IPS DF 4.7 (cell line): ENCODE measurements around the gene PRDM2.

Experiments
- DNase-seq: peaks from one replicate; pipeline ENCODE4 v3.0.0-alpha.2; 2013; ENCODE audit warnings: low spot score; ENCODE audit errors: extremely low read depth

The PRDM2 gene

DNA sequence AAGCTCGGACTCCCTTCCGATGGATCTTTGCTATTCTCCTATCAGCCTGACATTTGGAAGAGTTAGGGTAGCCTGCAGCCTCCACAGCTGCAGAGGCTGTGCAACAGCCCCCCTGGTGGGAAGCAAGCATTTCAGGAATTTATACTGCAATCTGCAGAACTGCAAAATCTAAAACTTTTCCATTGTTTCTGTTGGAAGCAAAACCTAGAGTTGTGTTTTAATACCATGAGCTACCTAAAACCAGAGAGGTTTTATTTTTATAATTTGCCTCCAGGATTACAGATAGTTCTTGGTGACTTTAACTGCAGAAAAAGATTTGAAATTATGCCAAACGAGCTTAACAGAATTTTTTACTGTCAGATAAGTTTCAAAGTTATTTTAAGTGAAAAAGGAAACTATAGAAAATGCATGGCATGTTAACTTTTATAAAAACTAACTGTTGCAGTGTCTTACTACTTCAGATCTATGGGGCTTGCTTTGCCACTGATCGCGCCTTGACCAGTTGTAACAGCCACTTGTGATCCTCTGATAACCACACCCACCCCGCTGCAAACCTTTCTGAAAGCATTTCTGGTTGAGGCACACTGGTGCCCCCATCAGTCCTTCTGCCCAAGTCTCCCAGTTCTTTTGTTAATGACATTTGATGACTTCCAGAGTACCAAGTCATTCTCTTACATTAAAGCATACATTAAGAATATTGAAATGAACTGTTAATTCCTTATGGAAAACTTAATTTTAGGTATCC, 64.8 kb downstream of the PRDM2 start:
- DNase-seq, result no peak

DNA sequence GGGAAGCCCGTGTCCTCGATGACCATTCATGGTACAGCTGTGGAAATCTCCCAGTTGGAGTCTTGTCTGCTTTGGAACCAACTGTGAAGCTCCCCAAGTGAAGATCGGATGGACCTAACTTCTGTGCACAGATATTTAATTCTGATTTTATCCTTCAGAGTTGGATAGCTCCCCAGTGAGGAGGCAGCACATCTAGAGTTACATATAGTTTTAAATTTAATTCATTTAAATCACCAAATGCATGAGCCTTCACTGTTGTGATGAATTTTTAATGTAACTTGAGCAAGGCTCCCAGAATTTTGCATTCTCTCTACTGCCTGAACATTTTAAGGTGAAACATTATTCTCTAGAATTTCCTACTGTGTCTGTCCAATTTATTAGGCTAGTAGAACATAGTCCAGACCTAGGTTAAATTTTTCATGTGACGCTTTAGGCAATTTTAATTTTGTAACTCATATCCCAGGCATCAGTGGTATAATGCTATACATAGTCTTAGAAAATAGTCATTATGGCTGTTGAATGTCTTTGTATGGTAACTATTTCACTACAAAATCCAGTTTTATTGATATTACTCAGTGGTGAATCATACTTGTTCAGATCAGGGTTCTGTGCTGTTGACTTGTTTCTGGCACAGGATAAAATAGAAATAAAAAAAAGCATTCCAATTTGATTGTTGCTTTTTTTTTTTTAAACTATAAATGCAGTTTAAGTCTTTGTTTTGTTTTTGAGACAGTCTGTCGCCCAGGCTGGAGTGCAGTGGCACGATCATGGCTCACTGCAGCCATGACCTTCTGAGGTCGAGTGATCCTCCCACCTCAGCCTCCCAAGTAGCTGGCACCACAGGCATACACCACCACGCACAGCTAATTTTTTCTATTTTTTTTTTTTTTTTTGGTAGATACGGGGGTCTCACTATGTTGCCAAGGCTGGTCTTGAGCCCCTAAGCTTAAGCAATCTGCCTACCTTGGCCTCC, 66.9 kb downstream of the PRDM2 start:
- no peak for DNase-seq

DNA sequence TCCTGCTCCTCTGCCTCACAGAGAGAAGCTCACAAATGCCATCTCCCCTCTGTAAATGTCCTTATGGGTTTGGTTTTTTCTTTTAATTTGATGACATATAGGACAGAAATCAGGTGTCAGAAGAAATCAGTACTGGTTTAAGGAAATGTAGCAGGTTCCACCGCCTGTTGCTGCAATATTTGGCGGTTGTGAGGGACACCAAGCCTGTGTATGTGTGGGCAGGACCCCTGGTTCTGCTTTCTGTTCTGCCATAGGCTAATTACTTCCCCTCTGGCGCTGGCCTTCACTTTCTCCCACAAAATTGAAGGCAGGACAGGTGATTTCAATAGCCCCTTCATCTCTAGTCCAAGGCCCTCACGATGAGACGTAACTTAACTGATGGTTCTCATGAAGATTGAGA, 69.2 kb downstream of the PRDM2 start:
- no peak for DNase-seq

DNA sequence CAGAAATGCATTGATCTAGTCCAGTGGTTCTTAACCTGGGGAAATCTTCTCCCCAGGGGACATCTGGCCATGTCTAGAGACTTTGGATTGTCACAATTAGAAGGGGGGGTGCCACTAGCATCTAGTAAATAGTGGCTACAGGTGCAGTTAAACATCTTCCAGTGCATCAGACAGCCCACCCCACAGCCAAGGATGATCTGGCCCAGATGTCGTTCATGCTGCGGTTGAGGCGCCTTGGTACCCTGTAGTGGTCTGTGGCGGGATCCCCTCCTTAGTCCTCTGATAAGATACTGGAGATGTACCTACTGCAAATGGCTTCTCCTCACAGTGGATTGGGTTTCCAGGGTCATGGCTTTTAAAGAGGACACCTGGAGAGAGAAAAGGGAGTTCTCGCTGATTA, 69.8 kb downstream of the PRDM2 start:
- no peak for DNase-seq

DNA sequence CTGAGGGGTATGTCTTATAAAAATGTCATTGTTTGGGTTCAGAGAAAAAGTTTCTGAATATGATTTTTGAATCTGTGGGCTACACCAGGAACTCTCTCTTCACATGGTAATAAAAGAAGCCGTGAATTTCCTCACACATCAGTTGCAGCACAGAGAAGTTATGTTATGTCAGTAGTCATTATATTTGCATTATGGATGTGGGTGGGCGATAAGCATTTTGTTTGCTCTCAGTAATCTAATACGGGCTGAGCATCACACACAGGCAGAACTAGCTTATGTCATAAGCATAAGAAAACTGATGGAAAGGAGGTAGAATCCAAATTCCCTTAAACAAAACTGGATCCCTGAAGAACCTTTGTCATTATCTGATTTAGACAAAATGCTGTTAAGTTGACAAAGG, 70.8 kb downstream of the PRDM2 start:
- DNase-seq, result no peak

DNA sequence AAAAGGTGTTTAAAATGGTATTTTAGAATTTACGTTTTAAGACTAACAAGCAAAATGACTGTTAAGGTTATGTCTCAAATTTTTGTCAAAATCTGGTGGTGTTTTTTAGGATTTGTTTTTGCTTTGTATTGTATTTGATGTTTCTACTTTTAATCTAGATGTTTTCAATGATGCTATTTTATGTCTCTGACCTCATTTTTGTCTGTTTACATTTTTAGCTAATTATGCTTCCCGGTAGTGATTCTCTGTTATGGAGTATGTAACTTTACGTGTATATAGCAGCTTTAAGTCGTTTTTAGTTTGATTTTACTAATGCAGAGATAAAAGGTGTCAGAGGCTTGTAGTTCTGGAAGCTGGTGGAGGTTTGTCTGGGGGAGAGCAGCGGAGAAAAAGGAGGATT, 71.8 kb downstream of the PRDM2 start:
- no peak for DNase-seq

DNA sequence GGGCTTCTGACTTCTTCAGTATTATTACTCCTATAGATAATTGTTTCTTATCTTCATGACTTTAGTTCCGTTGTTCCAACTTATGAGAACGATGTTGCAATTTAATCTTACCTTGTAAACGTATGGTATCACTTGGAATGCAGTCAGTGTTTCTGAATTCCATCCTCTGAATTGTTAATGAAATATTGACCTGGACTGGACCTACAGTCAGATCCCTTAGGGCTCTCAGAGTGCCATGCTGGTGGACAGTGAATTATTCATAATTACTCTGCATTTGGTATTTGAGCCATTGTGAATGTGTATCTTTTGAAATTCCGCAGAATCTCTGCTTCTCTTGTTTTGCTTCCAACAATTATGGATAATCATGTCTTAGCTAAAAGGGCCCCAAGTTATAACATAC, 72.3 kb downstream of the PRDM2 start:
- DNase-seq, result no peak

DNA sequence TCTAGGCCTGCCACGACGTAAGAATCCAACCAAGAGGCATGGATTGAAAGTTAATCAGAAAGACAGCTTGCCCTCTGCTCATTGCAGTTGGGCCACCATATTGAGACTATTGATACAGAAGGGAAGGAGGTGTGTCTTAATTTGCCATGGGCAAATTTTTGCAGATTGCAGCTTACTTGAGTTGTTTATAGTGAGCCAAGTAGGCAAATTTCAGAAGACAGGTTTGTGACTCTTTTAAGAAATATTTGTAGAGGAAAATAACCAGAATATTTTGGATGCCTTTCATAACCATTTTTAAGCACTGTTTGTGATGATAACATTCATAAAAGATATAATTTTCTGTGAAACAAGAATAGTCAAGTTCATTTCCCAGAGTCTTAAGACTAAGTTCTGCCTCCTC, 74.1 kb downstream of the PRDM2 start:
- no peak for DNase-seq

DNA sequence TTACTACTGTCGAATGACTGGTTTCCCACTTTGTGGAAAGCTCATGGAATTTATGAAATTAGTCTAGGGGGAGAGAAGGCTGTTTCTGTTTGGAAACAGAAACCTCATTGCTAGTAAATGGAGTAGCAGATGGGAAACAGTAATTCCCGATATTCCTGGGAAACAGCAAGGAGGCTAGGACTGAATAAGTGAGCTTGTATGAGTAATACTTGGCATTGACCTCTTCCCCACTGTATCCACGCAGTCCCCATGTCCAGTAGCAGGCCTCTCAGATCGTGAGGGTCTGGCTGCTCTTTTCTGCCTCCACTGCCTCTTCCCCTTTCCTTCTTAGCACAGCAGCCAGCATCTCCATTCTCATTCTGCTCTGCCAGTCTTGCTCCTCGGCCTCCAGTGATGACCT, 75.5 kb downstream of the PRDM2 start:
- DNase-seq, result no peak

DNA sequence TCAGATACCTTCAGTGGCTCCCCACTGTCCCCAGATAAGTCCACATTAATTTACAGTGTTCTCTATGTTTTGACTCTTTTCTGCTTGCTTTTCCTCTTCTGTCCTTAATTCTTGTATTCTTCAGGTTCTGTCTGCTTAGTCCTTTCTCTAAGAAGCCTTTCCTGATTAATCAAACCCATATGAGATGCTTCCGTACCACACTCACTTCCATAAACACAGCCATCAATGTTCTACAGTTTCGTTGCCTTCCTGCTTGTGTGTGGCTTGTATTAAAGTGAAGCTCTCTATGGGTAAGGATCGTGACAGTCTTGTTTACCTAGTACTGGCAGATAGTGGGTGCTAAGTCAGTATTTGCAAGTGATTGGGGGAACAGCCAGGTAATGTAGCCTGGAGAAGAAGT, 75.9 kb downstream of the PRDM2 start:
- no peak for DNase-seq

DNA sequence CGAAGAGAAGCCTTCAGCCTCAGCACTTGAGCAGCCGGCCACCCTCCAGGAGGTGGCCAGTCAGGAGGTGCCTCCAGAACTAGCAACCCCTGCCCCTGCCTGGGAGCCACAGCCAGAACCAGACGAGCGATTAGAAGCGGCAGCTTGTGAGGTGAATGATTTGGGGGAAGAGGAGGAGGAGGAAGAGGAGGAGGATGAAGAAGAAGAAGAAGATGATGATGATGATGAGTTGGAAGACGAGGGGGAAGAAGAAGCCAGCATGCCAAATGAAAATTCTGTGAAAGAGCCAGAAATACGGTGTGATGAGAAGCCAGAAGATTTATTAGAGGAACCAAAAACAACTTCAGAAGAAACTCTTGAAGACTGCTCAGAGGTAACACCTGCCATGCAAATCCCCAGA, 78.4 kb downstream of the PRDM2 start:
- DNase-seq, result no peak

DNA sequence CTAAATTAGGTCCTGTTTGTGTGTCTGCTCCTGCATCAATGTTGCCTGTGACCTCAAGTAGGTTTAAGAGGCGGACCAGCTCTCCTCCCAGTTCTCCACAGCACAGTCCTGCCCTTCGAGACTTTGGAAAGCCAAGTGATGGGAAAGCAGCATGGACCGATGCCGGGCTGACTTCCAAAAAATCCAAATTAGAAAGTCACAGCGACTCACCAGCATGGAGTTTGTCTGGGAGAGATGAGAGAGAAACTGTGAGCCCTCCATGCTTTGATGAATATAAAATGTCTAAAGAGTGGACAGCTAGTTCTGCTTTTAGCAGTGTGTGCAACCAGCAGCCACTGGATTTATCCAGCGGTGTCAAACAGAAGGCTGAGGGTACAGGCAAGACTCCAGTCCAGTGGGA, 79.9 kb downstream of the PRDM2 start:
- no peak for DNase-seq

DNA sequence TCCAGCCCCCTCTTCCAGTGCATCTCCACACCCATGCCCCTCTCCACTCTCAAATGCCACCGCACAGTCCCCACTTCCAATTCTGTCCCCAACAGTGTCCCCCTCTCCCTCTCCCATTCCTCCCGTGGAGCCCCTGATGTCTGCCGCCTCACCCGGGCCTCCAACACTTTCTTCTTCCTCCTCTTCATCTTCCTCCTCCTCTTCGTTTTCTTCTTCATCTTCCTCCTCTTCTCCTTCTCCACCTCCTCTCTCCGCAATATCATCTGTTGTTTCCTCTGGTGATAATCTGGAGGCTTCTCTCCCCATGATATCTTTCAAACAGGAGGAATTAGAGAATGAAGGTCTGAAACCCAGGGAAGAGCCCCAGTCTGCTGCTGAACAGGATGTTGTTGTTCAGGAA, 80.8 kb downstream of the PRDM2 start:
- DNase-seq, result no peak

DNA sequence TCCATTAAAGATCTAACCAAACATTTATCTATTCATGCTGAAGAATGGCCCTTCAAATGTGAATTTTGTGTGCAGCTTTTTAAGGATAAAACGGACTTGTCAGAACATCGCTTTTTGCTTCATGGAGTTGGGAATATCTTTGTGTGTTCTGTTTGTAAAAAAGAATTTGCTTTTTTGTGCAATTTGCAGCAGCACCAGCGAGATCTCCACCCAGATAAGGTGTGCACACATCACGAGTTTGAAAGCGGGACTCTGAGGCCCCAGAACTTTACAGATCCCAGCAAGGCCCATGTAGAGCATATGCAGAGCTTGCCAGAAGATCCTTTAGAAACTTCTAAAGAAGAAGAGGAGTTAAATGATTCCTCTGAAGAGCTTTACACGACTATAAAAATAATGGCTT, 81.2 kb downstream of the PRDM2 start:
- DNase-seq, result no peak

DNA sequence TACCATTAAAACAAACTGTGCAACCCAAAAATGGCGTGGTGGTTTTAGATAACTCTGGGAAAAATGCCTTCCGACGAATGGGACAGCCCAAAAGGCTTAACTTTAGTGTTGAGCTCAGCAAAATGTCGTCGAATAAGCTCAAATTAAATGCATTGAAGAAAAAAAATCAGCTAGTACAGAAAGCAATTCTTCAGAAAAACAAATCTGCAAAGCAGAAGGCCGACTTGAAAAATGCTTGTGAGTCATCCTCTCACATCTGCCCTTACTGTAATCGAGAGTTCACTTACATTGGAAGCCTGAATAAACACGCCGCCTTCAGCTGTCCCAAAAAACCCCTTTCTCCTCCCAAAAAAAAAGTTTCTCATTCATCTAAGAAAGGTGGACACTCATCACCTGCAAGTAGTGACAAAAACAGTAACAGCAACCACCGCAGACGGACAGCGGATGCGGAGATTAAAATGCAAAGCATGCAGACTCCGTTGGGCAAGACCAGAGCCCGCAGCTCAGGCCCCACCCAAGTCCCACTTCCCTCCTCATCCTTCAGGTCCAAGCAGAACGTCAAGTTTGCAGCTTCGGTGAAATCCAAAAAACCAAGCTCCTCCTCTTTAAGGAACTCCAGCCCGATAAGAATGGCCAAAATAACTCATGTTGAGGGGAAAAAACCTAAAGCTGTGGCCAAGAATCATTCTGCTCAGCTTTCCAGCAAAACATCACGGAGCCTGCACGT, 82.1 kb downstream of the PRDM2 start:
- no peak for DNase-seq

DNA sequence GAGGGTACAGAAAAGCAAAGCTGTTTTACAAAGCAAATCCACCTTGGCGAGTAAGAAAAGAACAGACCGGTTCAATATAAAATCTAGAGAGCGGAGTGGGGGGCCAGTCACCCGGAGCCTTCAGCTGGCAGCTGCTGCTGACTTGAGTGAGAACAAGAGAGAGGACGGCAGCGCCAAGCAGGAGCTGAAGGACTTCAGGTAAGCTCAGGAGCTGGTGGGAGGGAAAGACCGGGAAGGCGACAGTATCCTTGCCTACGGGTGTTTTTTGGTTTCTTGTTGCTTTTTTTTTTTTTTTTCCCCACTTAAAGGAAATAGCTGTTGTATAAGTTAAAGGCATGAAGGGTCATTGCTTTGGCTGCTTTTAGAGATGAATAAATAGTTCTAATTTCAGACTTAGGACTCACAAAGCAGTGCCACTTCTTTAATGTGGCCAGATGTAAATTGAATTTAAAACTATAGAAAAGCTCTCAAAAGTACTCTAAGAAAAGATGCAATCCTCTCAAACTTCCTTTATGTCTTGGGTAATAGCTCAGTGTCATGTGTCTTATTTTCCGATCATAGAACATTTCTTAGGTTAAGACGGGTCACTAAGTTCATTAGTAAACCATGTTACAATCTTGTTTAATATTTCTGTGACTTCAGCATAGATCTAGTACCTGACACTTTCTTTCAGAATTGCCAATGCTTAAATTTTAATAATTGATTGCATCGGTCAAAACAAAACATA, 82.8 kb downstream of the PRDM2 start:
- no peak for DNase-seq

DNA sequence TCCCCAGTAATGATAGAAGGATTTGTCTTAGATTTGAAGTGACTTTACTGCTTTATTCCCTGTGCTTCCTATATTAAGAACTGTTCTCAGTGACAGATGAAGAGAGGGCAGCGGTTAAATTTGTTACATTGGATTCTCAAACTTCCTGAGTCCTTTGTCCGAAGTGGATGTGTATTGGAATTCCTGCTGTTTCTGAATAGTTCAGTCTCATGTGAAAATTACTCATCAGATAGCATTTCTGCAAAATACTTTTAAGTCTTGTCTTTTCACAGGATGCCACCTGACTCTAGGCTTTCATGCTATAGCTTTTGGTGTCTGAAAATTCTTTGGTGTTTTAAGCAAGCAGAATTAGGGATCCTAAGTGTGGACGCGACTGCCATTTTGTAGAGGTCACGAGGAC, 83.6 kb downstream of the PRDM2 start:
- DNase-seq, result no peak

DNA sequence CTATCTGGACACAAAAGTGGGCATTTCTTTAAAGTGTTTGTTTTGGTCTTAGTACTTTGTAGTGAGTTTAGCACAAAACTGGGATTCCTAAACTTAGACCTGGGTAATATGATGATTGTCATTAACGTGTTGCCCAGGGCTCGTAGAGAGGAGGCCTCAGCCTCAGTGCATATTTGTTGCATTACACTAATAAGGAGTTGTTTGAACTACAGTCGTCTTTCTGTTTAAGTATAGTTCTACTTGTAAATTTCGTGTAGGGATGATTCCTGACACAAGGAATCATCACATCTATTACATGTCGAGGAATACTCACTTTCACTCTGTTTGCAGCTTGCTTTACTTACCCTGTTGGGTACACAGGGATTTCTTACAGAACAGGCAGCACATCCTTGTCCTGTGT, 85.0 kb downstream of the PRDM2 start:
- no peak for DNase-seq

DNA sequence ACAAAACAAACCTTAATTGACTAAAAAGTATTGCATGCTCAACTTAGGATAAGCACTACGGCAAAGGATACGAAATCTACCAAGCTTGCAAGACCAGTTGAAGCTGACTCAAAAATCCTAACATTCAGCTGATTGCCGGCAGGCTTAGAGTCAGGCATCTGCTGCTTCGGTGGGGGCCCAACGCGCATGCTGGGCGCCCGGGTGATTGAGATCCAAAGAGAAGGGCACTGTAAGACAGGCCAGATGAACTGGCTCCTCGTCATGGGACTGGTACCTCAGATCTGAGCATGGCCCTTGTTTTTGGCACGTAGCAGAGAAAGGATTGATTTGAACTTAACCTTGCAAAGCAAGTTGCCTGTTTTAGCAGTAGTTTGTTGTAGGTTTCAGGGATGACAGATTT, 86.6 kb downstream of the PRDM2 start:
- no peak for DNase-seq

DNA sequence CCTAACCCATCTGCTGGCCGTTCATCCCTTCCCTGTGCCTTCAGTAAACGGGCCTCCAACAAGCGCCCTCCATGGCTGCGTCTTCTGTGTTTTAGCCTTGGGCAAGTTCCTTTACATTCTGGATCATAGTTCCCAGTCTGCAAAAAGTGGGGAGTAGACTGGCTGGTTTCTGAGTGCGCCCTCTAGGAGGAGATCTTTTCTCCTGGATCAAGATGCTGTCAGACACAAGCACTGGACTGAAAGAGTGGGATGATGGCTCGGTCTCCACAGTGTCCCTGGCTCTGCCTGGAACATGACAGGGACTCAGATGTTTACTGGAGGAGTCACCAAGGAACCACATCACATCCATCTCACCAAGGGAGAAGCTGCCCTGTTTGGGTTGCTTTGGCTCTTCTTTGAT, 88.8 kb downstream of the PRDM2 start:
- no peak for DNase-seq

DNA sequence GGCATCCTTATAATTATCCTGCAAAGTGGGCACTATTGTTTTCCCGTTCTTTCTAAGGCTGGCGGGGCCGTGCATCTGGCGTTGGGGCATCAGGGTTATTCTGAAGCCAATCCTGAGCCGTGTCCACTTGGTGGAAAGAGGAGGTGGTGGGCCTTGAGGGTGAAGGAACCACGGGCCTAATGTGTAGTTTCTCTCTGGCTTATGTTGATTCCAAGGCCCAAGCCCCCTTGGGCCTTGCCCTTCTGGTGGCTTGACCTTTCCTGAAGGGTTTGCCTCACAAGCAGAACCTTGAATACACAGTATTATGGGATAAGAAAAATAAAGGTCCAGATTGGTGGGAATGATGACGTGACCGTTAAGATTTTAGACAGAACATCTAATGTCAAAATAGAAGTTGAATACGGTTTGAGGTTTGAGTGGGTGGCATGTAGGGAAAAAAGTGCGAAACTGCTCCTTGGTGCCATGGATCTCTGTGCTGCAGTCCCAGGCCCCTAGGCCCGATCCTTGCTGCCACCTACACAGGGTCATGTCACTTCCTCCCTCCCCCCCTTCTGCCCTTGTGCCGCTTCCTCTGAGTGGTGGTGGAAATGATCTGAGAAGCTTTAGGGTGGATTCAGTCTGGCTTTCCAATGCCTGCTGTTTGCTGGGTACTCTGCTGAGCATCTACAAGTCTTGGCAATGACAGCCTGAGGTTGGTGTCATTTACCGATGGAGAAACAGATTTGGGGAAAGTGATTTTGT, 90.5 kb downstream of the PRDM2 start:
- DNase-seq, result no peak
